GM23338 (cell line): ENCODE measurements around the gene CASKIN2.

Experiments
- CREB1 ChIP-seq: fragments of 250-450 bp; sonication (Bioruptor Pico); IDR thresholded peaks from 2 replicates; pipeline ENCODE4 v1.5.0; 2020; ENCODE audit warnings: low read depth, mild to moderate bottlenecking, moderate library complexity
- CTCF ChIP-seq, 2 experiments: fragments of 200-600 bp in 1 of 2; sonication (generic) in 1 of 2; conservative IDR thresholded peaks; 2 replicates each; pipeline versions ENCODE4 v1.5.1 to v1.6.1; 2016 to 2017; ENCODE audit warnings: antibody characterized with exemption in 2 of 2, low read depth in 2 of 2, mild to moderate bottlenecking in 2 of 2, moderate library complexity in 1 of 2
- EZH2 ChIP-seq: fragments of 200-600 bp; sonication (generic); IDR thresholded peaks from one replicate; pipeline ENCODE4 v1.8.0; 2017; ENCODE audit warnings: antibody characterized with exemption, mild to moderate bottlenecking, low read depth; ENCODE audit not compliant: unreplicated experiment
- EZH2phosphoT487 ChIP-seq: fragments of 200-600 bp; sonication (generic); IDR thresholded peaks from one replicate; pipeline ENCODE4 v1.8.1; 2018; ENCODE audit warnings: antibody characterized with exemption; ENCODE audit not compliant: unreplicated experiment
- JUNB ChIP-seq: IDR thresholded peaks from one replicate; pipeline ENCODE4 v1.6.1; 2016; ENCODE audit warnings: antibody characterized with exemption; ENCODE audit not compliant: unreplicated experiment

DNA sequence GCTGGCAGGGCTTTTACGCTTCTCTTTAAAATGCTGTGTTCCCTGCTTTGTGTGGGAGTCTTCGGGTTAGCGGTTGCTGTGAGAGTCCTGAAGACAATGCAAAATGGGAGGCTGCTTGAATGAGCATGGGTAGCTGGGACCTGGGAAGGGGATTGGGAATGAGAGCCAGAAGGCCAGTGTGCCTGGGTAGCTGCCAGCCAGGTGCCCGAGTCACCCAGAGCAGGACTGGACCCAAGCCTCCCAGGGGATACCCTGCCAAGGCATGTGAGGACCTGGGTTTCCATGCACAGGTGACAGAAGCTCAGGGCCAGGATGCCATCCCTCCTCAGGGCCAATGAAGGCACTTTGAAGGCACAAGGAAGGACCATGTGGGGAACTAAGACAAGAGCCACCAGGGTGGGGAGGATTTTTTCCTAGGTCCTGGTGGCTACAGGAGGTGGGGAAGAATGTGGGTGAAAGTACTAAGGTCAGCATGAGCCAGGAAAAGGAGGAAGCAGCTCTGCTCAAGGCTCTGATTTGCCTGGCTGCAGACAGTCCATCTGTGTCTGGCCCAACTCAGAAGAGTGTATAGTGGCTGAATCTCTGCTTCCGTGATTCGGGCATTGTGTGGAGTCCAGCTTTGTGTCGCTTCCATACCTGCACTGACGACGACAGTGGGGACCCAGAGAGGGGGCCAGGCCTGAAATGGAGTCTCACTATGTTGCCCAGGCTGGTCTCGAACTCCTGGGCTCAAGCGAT is 38.4 kb downstream of the CASKIN2 start:
- TF ChIP-seq CTCF (conservative IDR thresholded peaks at IDR 0.05; ENCODE audit: low read depth in 2 of 2) (no peak), EZH2phosphoT487 (no peak), EZH2 (no peak), JUNB (no peak), CREB1 (CRISPR knock-in tag) (no peak)
